Esophagus squamous epithelium (tissue), 5 donors: Measurements from ENCODE around the gene CBX5. TPM values are rescaled to one million over a fixed set of nuclear protein-coding genes. Genes with fewer than 3 reads are reported as not detected.

Source experiments
- DNase-seq: peaks from one replicate; lab custom pipeline; 2025; lab: John Stamatoyannopoulos, UW
- H3K27ac ChIP-seq, 4 donors: fragments of 200-600 bp; sonication (generic); one replicate each; pipeline ENCODE4 v1.5.1; 2016 to 2019; ENCODE audit warnings: mild to moderate bottlenecking in 1 of 4
- H3K27me3 ChIP-seq, 4 donors: fragments of 200-600 bp; sonication (generic); 1 replicate in 3 of 4; 2 replicates in 1 of 4; pipeline versions ENCODE4 v1.5.1 to v1.6.0; 2017 to 2021; ENCODE audit warnings: antibody characterized with exemption in 1 of 4
- H3K36me3 ChIP-seq, 3 donors: fragments of 200-600 bp; sonication (generic); one replicate each; pipeline ENCODE4 v1.5.1; 2016 to 2019
- H3K4me1 ChIP-seq, 3 donors: fragments of 200-600 bp; sonication (generic); one replicate each; pipeline ENCODE4 v1.5.1; 2017 to 2019
- H3K4me3 ChIP-seq, 4 donors: fragments of 200-600 bp; sonication (generic); 1 replicate in 3 of 4; 2 replicates in 1 of 4; pipeline ENCODE4 v1.5.1; 2016 to 2019; ENCODE audit warnings: mild to moderate bottlenecking in 2 of 4, moderate library complexity in 1 of 4
- H3K9me3 ChIP-seq, 3 donors: fragments of 200-600 bp; sonication (generic); one replicate each; pipeline ENCODE4 v1.5.1; 2016 to 2019
- CTCF ChIP-seq, 6 experiments: fragments of 450-650 bp in 4 of 6; fragments of 200-600 bp in 2 of 6; sonication (generic) in 2 of 6; IDR thresholded peaks; one replicate each; pipeline ENCODE4 v1.5.1; 2016 to 2019; ENCODE audit warnings: antibody characterized with exemption in 6 of 6, mild to moderate bottlenecking in 4 of 6, moderate library complexity in 4 of 6
- POLR2A ChIP-seq, 4 donors: fragments of 450-650 bp; IDR thresholded peaks; one replicate each; pipeline ENCODE4 v1.6.1; 2017; ENCODE audit warnings: antibody characterized with exemption in 4 of 4, mild to moderate bottlenecking in 4 of 4, moderate library complexity in 3 of 4
- WGBS, 2 donors: methylation state at CpG; one replicate each; pipeline ENCODE4 v1.1.5; 2018; 5-methylcytosine and 5-hydroxymethylcytosine counted together
- intact Hi-C: fragments of 100-400 bp; cut with DNase I; formaldehyde crosslinking; loops from one replicate; pipeline ENCODE4 v1.15.0; 2022
- total RNA-seq, 4 donors: library from RNA; depleted of rRNA; stranded (reverse); fragments of >200 nt; gene quantifications; one replicate each; pipeline ENCODE4 v1.1.0, GENCODE V29; 2016
- donor health status: DM: yes; HTN: yes; CAD: no.

Gene CBX5
- total RNA-seq, 4 donors from 2014 or later, result 13.2 to 29.9 (median 23.7) TPM

GRCh38 chr12:54211920-54212319, 68.0 kb downstream of the CBX5 start:
- H3K4me1 ChIP-seq, result peaks cover 11 to 28% (median 17%) of the 10 kb centered on the region in 3 donors
- intact Hi-C loops, result no loop called here
- no peaks in the 10 kb centered on the region for H3K9me3 ChIP-seq
- TF ChIP-seq CTCF (IDR thresholded peaks at IDR 0.05), result no peak
- no peak overlapping the region for H3K4me3 ChIP-seq
- WGBS, 2 donors, result 88% methylated on average over 7 of the region's 7 CpGs
- no peaks in the 10 kb centered on the region for H3K36me3 ChIP-seq
- no peak overlapping the region for H3K27ac ChIP-seq
- H3K27me3 ChIP-seq, result peaks cover 0 to 91% (median 4%) of the 10 kb centered on the region in 4 donors
- no peak for DNase-seq

- H3K36me3 ChIP-seq, result no peaks in the 10 kb centered on the region
- no peaks in the 10 kb centered on the region for H3K9me3 ChIP-seq
- no peak for DNase-seq
- H3K27ac ChIP-seq, result no peak overlapping the region
- intact Hi-C loops, result no loop called here
- WGBS, 2 donors, result 93 to 100% methylated on average over 4 to 5 of the region's 5 CpGs
- TF ChIP-seq POLR2A (IDR thresholded peaks at IDR 0.05) (no peak), CTCF (IDR thresholded peaks at IDR 0.05) (no peak)
- peaks cover 0 to 14% (median 7%) of the 10 kb centered on the region in 3 donors for H3K4me1 ChIP-seq
- peaks cover 0 to 88% (median 0%) of the 10 kb centered on the region in 4 donors for H3K27me3 ChIP-seq
- H3K4me3 ChIP-seq, result no peak overlapping the region
Observed at GRCh38 chr12:54210400-54210790, 69.5 kb downstream of the CBX5 start.

- no peak for DNase-seq
- H3K4me3 ChIP-seq, result no peak overlapping the region
- H3K27ac ChIP-seq, result no peak overlapping the region
- TF ChIP-seq CTCF (IDR thresholded peaks at IDR 0.05), result no peak
- TF ChIP-seq POLR2A (IDR thresholded peaks at IDR 0.05), result no peak
- peaks cover 0 to 87% (median 0%) of the 10 kb centered on the region in 4 donors for H3K27me3 ChIP-seq
- no peaks in the 10 kb centered on the region for H3K36me3 ChIP-seq
- peaks cover 0 to 4% (median 0%) of the 10 kb centered on the region in 3 donors for H3K4me1 ChIP-seq
- intact Hi-C loops, result no loop called here
- H3K9me3 ChIP-seq, result no peaks in the 10 kb centered on the region
- WGBS, 2 donors, result 38 to 64% methylated on average over 4 to 5 of the region's 7 CpGs
Observed at GRCh38 chr12:54208591-54208990, 71.3 kb downstream of the CBX5 start.

- Histone ChIP-seq H3K4me3 (no peak overlapping the region), H3K36me3 (no peaks in the 10 kb centered on the region), H3K27me3 (peaks cover 0 to 83% (median 0%) of the 10 kb centered on the region in 4 donors), H3K27ac (no peak overlapping the region), H3K9me3 (no peaks in the 10 kb centered on the region), H3K4me1 (peaks cover 0 to 4% (median 0%) of the 10 kb centered on the region in 3 donors)
- WGBS, 2 donors, result 39 to 47% methylated on average over 3 to 9 of the region's 16 CpGs
- no peak for TF ChIP-seq POLR2A (IDR thresholded peaks at IDR 0.05)
- TF ChIP-seq CTCF (IDR thresholded peaks at IDR 0.05), result peak; percentile 82 to 95 (median 91)
- DNase-seq, result no peak
- intact Hi-C loops, result no loop called here
Observed at GRCh38 chr12:54207539-54208294, 72.2 kb downstream of the CBX5 start.

GRCh38 chr12:54206791-54207190, 73.1 kb downstream of the CBX5 start:
- 40 to 71% methylated on average over 1 of the region's 1 CpG for WGBS, 2 donors
- TF ChIP-seq CTCF (IDR thresholded peaks at IDR 0.05), result no peak
- no peak for TF ChIP-seq POLR2A (IDR thresholded peaks at IDR 0.05)
- Histone ChIP-seq H3K9me3 (no peaks in the 10 kb centered on the region), H3K4me3 (no peak overlapping the region), H3K27me3 (peaks cover 0 to 79% (median 0%) of the 10 kb centered on the region in 4 donors), H3K36me3 (no peaks in the 10 kb centered on the region), H3K27ac (no peak overlapping the region), H3K4me1 (peaks cover 0 to 4% (median 0%) of the 10 kb centered on the region in 3 donors)
- intact Hi-C loops, result no loop called here
- no peak for DNase-seq
